Keratinocyte (primary cell): ENCODE results near the gene PLCZ1. TPM values are rescaled to one million over a fixed set of nuclear protein-coding genes. Genes with fewer than 3 reads are reported as not detected.

Source experiments
- DNase-seq: peaks from one replicate; pipeline ENCODE4 v3.0.0-alpha.2; 2011; ENCODE audit warnings: low read depth, missing footprints, low spot score
- FAIRE-seq: peaks from 2 replicates; lab custom pipeline; 2011; peaks lifted over from hg19 to GRCh38; lab: Jason Lieb, UNC
- H2AFZ ChIP-seq: 2 replicates; pipeline ENCODE4 v1.6.0; 2012; ENCODE audit warnings: low read length, control low read depth, inconsistent platforms; ENCODE audit not compliant: control insufficient read depth
- H3K27ac ChIP-seq: 2 replicates; pipeline ENCODE4 v1.5.1; 2011; ENCODE audit warnings: low read length; ENCODE audit not compliant: control insufficient read depth, insufficient read depth
- H3K27me3 ChIP-seq: 3 replicates; pipeline ENCODE4 v1.6.0; 2011; ENCODE audit warnings: low read length; ENCODE audit not compliant: control insufficient read depth, insufficient read depth; ENCODE audit errors: extremely low read depth
- H3K36me3 ChIP-seq, 2 experiments: 2 replicates in 1 of 2; 3 replicates in 1 of 2; pipeline ENCODE4 v1.5.1; 2011; ENCODE audit warnings: low read length in 2 of 2, mild to moderate bottlenecking in 1 of 2; ENCODE audit not compliant: control insufficient read depth in 2 of 2, insufficient read depth in 2 of 2; ENCODE audit errors: extremely low read depth in 1 of 2
- H3K4me1 ChIP-seq: 3 replicates; pipeline ENCODE4 v1.5.1; 2011; ENCODE audit warnings: low read length; ENCODE audit not compliant: control insufficient read depth, insufficient read depth; ENCODE audit errors: extremely low read depth
- H3K4me2 ChIP-seq: 3 replicates; pipeline ENCODE4 v1.6.0; 2011; ENCODE audit warnings: low read depth, low read length; ENCODE audit not compliant: control insufficient read depth, insufficient read depth; ENCODE audit errors: extremely low read depth
- H3K4me3 ChIP-seq, 3 experiments: fragments of 200-600 bp in 1 of 3; sonication (generic) in 1 of 3; 2 replicates in 2 of 3; 3 replicates in 1 of 3; pipeline ENCODE4 v1.5.1; 2011 to 2016; ENCODE audit warnings: low read length in 3 of 3, mild to moderate bottlenecking in 3 of 3, control low read depth in 2 of 3, inconsistent platforms in 1 of 3, low read depth in 1 of 3, mixed read lengths in 1 of 3, mixed run types in 1 of 3, moderate library complexity in 1 of 3; ENCODE audit not compliant: control insufficient read depth in 2 of 3, insufficient read depth in 2 of 3; ENCODE audit errors: extremely low read depth in 1 of 3
- H3K79me2 ChIP-seq: 2 replicates; pipeline ENCODE4 v1.6.0; 2012; ENCODE audit warnings: low read length; ENCODE audit not compliant: control insufficient read depth, insufficient read depth
- H3K9ac ChIP-seq: 3 replicates; pipeline ENCODE4 v1.6.0; 2011; ENCODE audit warnings: low read length; ENCODE audit not compliant: control insufficient read depth, insufficient read depth; ENCODE audit errors: extremely low read depth
- H3K9me1 ChIP-seq: 3 replicates; pipeline ENCODE4 v1.6.0; 2011; ENCODE audit warnings: low read length; ENCODE audit not compliant: control insufficient read depth, insufficient read depth; ENCODE audit errors: extremely low read depth
- H3K9me3 ChIP-seq: 2 replicates; pipeline ENCODE4 v1.5.1; 2012; ENCODE audit warnings: low read depth, low read length; ENCODE audit not compliant: control insufficient read depth
- H4K20me1 ChIP-seq: 3 replicates; pipeline ENCODE4 v1.6.0; 2011; ENCODE audit warnings: low read length; ENCODE audit not compliant: control insufficient read depth, insufficient read depth; ENCODE audit errors: extremely low read depth
- CTCF ChIP-seq, 3 experiments: IDR thresholded peaks in 1 of 3; conservative IDR thresholded peaks in 1 of 3; optimal IDR thresholded peaks in 1 of 3; 2 replicates in 2 of 3; 3 replicates in 1 of 3; pipeline versions ENCODE3 to v1.5.1; 2011; ENCODE audit warnings: low read length in 3 of 3, mild to moderate bottlenecking in 3 of 3, moderate library complexity in 2 of 3, control low read depth in 1 of 3, inconsistent platforms in 1 of 3; ENCODE audit not compliant: insufficient read depth in 2 of 3; ENCODE audit errors: extremely low read depth in 1 of 3
- EZH2 ChIP-seq: IDR thresholded peaks from one replicate; pipeline ENCODE4 v1.6.1; 2012; ENCODE audit warnings: inconsistent platforms, mild to moderate bottlenecking, low read length, moderate library complexity
- dilution Hi-C: fragments of 300-500 bp; cut with MboI; formaldehyde crosslinking; loops from one replicate; pipeline ENCODE4 v1.7.0; 2020; ENCODE audit warnings: low sequenced_read_pairs; ENCODE audit not compliant: extremely low pct_ligation_motif_present
- polyA plus RNA-seq, 5 experiments: library from polyadenylated mRNA; depleted of rRNA in 3 of 5; stranded (reverse) in 3 of 5; stranded (forward) in 1 of 5; unstranded in 1 of 5; fragments of >200 nt; gene quantifications; 1 replicate in 1 of 5; 2 replicates in 3 of 5; 3 replicates in 1 of 5; pipeline versions ENCODE4 v1.2.1 to v1.2.3, GENCODE V29; 2011 to 2012; ENCODE audit warnings: missing spikeins in 2 of 5, low read depth in 1 of 5, low replicate concordance in 1 of 5

The PLCZ1 gene
- polyA plus RNA-seq, 1 donor (not counting 4 experiments of a cell fraction or from before 2014, with no cell fraction given), result 0.62 TPM

GRCh38 chr12:18643681-18644080 is 94.1 kb downstream of the PLCZ1 start:
- no peak for FAIRE-seq
- H3K4me1 ChIP-seq, result no peaks in the 10 kb centered on the region
- H3K9me1 ChIP-seq, result no peaks in the 10 kb centered on the region
- H3K36me3 ChIP-seq, result no peaks in the 10 kb centered on the region
- H3K27me3 ChIP-seq, result no peaks in the 10 kb centered on the region
- dilution Hi-C loops, result no loop called here
- TF ChIP-seq EZH2, result no peak
- TF ChIP-seq CTCF (optimal IDR thresholded peaks at IDR 0.05 in 1 of 3, IDR thresholded peaks at IDR 0.05 in 1 of 3, conservative IDR thresholded peaks at IDR 0.05 in 1 of 3; ENCODE audit: extremely low read depth in 1 of 3, insufficient read depth in 2 of 3, low read length in 3 of 3), result no peak
- no peak overlapping the region for H2AFZ ChIP-seq
- DNase-seq, result no peak
- H3K9me3 ChIP-seq, result no peaks in the 10 kb centered on the region
- no peaks in the 10 kb centered on the region for H4K20me1 ChIP-seq
- no peak overlapping the region for H3K4me3 ChIP-seq
- H3K79me2 ChIP-seq, result no peaks in the 10 kb centered on the region
- no peak overlapping the region for H3K27ac ChIP-seq
- H3K4me2 ChIP-seq, result no peak overlapping the region
- H3K9ac ChIP-seq, result no peak overlapping the region

GRCh38 chr12:18640321-18640955 is 97.4 kb downstream of the PLCZ1 start:
- FAIRE-seq, result no peak
- DNase-seq, result no peak
- TF ChIP-seq EZH2, result no peak
- no peak for TF ChIP-seq CTCF (optimal IDR thresholded peaks at IDR 0.05 in 1 of 3, IDR thresholded peaks at IDR 0.05 in 1 of 3, conservative IDR thresholded peaks at IDR 0.05 in 1 of 3; ENCODE audit: extremely low read depth in 1 of 3, insufficient read depth in 2 of 3, low read length in 3 of 3)
- Histone ChIP-seq H3K9ac (no peak overlapping the region), H3K9me3 (no peaks in the 10 kb centered on the region), H3K27ac (no peak overlapping the region), H3K36me3 (no peaks in the 10 kb centered on the region), H4K20me1 (no peaks in the 10 kb centered on the region), H3K27me3 (no peaks in the 10 kb centered on the region), H3K4me1 (no peaks in the 10 kb centered on the region), H3K4me3 (no peak overlapping the region), H3K4me2 (no peak overlapping the region), H3K9me1 (no peaks in the 10 kb centered on the region), H2AFZ (no peak overlapping the region), H3K79me2 (no peaks in the 10 kb centered on the region)
- dilution Hi-C loops, result no loop called here
